Measurements from ENCODE around the gene NPAS2.

NPAS2 gene

GRCh38 chr2:100806550-100806949 lies 13.4 kb upstream of the NPAS2 start:
- H3K4me3 ChIP-seq (ENCODE audit: low read length) = no peak overlapping the region
- TF ChIP-seq CTCF (conservative IDR thresholded peaks at IDR 0.05; ENCODE audit: low read depth, low read length) = no peak
- DNase-seq (ENCODE audit: low read depth) = no peak

GRCh38 chr2:100807707-100808106 lies 12.2 kb upstream of the NPAS2 start:
- H3K4me3 ChIP-seq (ENCODE audit: low read length) = no peak overlapping the region
- DNase-seq (ENCODE audit: low read depth) = no peak
- no peak for TF ChIP-seq CTCF (conservative IDR thresholded peaks at IDR 0.05; ENCODE audit: low read depth, low read length)

- no peak overlapping the region for H3K4me3 ChIP-seq (ENCODE audit: low read length)
- no peak for DNase-seq (ENCODE audit: low read depth)
- TF ChIP-seq CTCF (conservative IDR thresholded peaks at IDR 0.05; ENCODE audit: low read depth, low read length) = no peak
Measured at GRCh38 chr2:100808582-100808981, 11.4 kb upstream of the NPAS2 start.

- no peak for DNase-seq (ENCODE audit: low read depth)
- H3K4me3 ChIP-seq (ENCODE audit: low read length) = no peak overlapping the region
- no peak for TF ChIP-seq CTCF (conservative IDR thresholded peaks at IDR 0.05; ENCODE audit: low read depth, low read length)
Measured at GRCh38 chr2:100809506-100809905, 10.4 kb upstream of the NPAS2 start.

GRCh38 chr2:100810603-100811145 lies 9.3 kb upstream of the NPAS2 start:
- no peak for DNase-seq (ENCODE audit: low read depth)
- no peak overlapping the region for H3K4me3 ChIP-seq (ENCODE audit: low read length)
- TF ChIP-seq CTCF (conservative IDR thresholded peaks at IDR 0.05; ENCODE audit: low read depth, low read length) = no peak

GRCh38 chr2:100812116-100812515 lies 7.8 kb upstream of the NPAS2 start:
- TF ChIP-seq CTCF (conservative IDR thresholded peaks at IDR 0.05; ENCODE audit: low read depth, low read length) = no peak
- no peak overlapping the region for H3K4me3 ChIP-seq (ENCODE audit: low read length)
- DNase-seq (ENCODE audit: low read depth) = no peak

GRCh38 chr2:100812573-100812972 lies 7.4 kb upstream of the NPAS2 start:
- TF ChIP-seq CTCF (conservative IDR thresholded peaks at IDR 0.05; ENCODE audit: low read depth, low read length) = no peak
- DNase-seq (ENCODE audit: low read depth) = no peak
- no peak overlapping the region for H3K4me3 ChIP-seq (ENCODE audit: low read length)

All from retinal pigment epithelial cell (primary cell).